Fibroblast of villous mesenchyme (primary cell): ENCODE data around the gene NMNAT2. TPM values are rescaled to one million over a fixed set of nuclear protein-coding genes. Genes with fewer than 3 reads are reported as not detected.
A peak's percentile ranks its signal among the peaks of the same experiment; 100 is the strongest.

Source experiments
- DNase-seq: peaks from one replicate; pipeline ENCODE4 v3.0.0-alpha.2; 2010; ENCODE audit warnings: low read depth
- H3K4me3 ChIP-seq: 2 replicates; pipeline ENCODE4 v1.5.1; 2011; ENCODE audit warnings: low read depth, mild to moderate bottlenecking, low read length
- CTCF ChIP-seq: IDR thresholded peaks from 2 replicates; pipeline ENCODE4 v1.5.1; 2012; ENCODE audit warnings: low read depth, mild to moderate bottlenecking, low read length; ENCODE audit not compliant: insufficient read depth
- total RNA-seq: library from RNA; depleted of rRNA; stranded (reverse); fragments of >200 nt; gene quantifications from 2 replicates; pipeline ENCODE4 v1.2.3, GENCODE V29; 2012

NMNAT2 gene
- total RNA-seq, 1 donor = 3.9 TPM

GRCh38 chr1:183323849-183324683, 94.1 kb downstream of the NMNAT2 start:
- DNase-seq = no peak
- no peak for TF ChIP-seq CTCF

GRCh38 chr1:183319606-183320005, 98.6 kb downstream of the NMNAT2 start:
- no peak for TF ChIP-seq CTCF
- H3K4me3 ChIP-seq = no peak overlapping the region
- no peak for DNase-seq

More at GRCh38 chr1:183323849-183324683, 94.1 kb downstream of the NMNAT2 start:
- no peak overlapping the region for H3K4me3 ChIP-seq

- TF ChIP-seq CTCF = no peak
- no peak overlapping the region for H3K4me3 ChIP-seq
- DNase-seq = no peak
These were observed 99.1 kb downstream of the NMNAT2 start for GRCh38 chr1:183319051-183319450.

GRCh38 chr1:183318433-183318832, 99.7 kb downstream of the NMNAT2 start:
- peak; percentile 78 for TF ChIP-seq CTCF
- peak; percentile 92 for DNase-seq
- no peak overlapping the region for H3K4me3 ChIP-seq

- H3K4me3 ChIP-seq = no peak overlapping the region
- TF ChIP-seq CTCF = no peak
- DNase-seq = no peak
These were observed 102.0 kb downstream of the NMNAT2 start for GRCh38 chr1:183315991-183316758.

GRCh38 chr1:183313063-183313462, 105.1 kb downstream of the NMNAT2 start:
- no peak for DNase-seq
- TF ChIP-seq CTCF = no peak
- no peak overlapping the region for H3K4me3 ChIP-seq
